Measurements from ENCODE around the gene GDI1.

The GDI1 gene

DNA sequence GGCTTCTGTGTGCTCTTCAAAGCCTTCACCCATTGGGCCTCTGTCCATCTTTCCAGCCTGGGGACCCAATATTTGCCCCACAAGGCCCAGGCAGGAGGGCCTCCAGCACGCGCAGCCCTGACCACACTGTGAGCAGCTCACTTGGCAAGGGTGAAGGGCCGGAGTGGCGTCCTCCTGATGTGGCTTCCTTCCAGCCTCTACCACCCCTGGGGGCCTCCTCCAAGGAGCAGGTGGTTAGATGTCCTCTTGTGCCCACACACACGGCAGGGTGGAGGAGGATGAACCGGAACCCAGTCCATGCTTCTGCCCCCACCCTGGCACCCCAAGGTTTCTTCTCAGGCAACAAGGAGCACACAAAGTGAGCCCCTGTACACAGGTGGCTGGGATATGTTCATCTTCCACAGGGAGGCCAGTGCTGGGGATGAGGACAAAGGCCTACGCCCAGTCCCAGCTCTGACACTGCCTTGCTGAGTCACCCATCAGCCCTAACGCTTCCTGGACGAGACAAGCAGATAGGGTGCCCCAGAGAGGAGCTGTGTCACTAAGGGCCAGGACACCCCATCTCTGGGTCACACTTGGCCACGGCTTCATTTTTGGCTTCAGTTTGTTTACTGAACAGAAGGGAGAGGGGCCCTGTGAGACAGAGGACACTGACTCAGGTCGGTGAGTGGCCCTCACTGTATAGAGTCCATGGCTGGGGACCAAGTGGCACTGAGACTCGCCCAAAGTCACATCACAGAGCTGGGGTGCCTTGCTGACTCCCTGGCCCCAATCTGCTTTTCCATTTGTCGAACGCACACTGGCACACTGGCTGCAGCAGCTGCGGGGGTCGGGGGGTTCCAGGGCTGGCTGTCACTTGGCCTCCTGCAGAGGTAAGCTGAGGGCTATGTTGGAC, 47.5 kb downstream of the GDI1 start:
- no peak for FAIRE-seq

DNA sequence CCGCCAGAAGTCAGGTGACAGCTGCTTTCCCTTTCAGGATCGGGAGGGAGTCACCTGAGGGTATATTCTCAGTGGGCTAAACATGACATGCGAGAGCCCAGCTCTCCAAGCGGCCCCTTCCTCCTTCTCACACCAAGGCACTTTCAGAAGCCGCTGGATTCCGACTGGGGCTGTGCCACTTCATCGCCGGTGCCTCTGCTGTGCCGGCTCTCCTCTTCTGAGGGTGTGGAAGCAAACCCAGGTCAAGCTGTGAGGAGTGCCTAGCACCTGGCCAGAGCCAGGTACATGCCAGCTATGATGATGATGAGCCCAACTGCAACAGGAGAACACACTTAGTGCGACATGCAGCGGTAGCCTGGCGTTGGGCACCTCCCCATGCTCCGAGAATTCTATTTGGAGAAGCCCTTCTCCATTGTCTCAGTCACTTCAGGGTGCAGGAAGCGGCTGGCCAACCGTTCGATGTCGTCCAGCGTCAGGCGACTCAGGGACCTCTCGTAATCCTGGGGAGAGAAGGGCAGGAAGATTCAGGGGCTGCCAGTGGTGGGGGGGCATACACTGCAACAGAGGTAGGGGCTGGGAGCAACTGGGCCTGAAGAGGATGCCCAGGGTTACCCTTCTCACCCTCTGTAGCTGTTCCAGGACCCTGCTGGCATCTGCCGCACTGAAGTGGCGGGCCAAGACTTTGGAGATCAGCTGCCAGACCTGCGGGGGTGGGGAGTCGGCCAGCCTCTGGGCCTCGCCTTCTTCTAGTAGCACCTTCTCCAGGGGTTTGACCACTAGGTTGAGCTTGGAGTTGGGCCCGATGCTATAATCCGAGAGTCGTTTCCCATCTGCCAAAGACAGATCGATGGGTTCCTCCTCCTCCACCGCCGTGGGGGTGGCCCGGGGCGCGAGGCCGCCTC, 48.4 kb downstream of the GDI1 start:
- no peak for FAIRE-seq

DNA sequence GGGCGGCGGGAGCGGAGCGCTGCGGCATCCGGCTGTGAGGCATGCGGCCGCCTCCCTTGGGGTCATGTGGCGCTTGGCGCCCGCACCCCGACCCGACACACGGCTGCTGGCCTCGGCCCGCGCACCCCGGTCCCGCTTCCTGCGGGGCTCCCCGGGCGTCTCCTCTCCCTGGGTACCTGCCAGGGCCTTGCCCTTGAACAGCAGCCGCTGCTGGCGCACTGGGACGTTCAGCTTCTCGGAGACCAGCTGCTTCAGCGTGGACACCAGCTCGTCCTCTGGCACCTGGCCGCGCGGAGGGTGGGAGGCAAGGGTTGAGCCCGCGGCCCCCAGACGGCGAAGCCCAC, 49.1 kb downstream of the GDI1 start:
- FAIRE-seq, result no peak

DNA sequence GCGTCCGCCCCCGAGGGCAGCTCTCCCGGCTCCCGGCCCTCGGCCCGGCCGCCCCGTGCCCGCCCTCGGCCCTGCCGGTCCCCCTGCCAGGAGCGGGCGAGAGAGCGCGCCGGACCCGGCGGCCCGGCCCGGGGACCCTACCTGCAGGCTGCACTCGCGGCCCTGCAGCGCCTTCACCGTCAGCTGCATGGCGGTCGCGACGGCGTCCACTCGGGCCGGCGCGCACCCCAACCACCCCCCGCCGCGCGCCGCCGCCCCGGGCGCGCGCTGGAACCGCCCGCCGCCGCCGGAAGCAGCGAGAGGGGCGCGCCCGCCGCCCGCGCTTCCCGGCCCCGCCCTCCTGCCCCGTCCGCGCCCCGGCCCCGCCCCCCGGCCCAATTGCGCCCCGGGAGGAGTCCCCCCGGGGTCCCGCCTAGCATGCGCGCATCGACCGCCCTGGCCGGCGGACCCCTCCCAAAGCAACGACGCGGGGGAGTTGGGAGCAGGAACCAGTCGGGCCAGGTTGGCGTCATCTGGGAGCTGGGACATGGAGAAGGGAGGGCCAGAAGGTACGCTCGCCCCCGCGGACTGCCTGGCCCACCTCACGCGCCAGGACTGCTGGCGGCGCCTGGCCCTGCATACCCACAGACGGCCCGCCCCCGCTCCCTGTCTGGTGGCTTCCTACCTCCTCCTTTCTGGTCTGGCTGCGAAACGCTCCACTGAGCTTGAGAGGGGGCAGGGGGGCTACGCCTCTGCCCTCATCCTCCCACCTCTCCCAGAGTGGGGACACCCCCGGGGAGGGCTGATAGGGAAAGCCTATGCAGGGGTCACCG, 49.6 kb downstream of the GDI1 start, which contains the start of gene UBL4A:
TSS of gene UBL4A (minus strand) at position 220 of the 812 bp plus-strand sequence. CDS start at position 189, 31 bp downstream.
- no peak for FAIRE-seq

DNA sequence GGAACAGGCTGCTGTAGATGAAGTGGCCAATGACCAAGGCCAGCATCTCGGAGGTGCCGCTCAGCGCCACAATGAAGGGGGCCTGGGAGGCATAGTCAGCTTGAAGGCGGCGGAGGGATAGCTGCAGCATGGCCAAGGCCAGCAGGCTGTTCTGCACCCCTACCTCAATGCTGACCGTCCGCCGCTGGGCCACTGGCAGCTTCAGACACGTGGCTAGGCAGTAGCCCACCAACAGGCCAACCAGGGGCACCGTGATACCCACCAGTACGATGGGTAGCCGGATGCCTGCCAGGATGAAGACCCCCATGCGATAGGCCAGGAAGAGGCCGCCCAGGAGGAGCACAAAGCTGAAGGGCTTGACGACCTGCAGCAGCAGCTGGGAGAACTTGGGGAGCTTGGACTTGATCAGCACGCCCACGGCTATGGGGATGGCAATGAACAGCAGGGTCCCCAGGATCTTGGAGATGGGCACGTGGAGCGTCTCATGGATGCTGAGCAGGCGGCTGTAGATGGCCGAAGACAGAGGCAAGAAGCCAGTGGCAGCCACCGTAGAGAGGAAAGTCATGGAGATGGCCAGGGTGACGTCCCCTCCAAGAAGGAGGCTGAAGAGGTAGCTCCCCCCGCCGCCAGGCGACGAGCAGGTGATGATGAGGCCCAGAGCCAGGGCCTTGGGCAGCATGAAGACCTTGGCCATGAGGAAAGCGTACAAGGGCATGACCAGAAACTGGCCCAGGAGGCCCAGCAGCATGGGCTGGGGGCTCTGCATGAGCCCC, 50.8 kb downstream of the GDI1 start:
- FAIRE-seq, result no peak

DNA sequence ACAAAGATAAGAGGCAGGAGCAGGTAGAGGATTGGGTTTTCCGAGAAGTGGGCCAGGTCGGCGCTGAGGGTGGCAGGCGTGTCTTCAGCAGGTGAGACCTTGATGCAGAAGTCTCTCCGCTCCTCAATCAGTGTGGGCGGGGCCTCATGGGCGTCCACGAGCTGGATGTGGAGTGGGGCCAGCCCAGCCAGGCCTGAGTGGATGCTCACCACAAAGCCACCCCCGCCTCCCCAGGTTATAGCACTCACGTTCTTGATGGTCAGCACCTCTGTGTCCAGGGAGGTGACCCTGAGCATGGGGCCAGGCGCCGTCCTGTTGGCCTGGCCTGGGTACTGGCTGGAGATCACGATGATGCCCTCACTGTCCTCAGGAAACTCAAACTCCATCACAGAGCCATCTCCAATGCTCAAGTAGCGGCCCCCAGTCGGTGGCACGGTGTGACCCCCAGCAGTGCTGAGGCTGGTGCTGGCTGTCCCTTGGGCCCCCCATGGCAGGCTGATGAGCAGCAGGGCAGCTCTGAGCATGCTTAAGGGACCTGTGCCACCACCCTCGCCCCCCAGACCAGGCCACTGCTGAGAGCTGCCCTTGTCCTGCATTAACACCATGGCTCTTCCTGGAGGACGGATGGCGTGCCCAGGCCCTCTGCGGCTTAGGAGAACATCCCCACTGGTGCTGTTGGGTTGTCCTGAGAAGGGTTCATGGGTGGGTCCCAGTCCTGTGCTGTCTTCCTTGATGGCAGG, 51.6 kb downstream of the GDI1 start:
- FAIRE-seq, result no peak

DNA sequence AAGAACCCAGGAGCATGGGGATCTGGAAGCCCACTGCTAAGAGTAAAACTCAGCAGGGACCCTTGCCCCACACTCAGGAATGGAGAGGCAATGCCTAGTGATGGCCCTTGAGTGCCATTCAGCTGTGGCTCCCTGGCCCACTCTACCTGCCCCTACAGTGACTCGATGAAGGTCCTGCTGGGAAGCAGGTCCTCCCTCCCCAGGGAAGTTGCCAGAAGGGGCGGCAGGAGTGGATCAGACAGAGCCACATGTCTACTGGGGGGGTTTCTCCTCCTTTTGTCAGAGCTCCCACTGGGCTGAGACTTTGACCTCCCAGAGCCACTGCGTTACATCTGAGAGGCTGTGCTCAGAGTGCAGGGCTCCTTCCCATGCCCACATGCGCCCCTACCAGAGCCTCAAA, 52.2 kb downstream of the GDI1 start:
- FAIRE-seq, result no peak

DNA sequence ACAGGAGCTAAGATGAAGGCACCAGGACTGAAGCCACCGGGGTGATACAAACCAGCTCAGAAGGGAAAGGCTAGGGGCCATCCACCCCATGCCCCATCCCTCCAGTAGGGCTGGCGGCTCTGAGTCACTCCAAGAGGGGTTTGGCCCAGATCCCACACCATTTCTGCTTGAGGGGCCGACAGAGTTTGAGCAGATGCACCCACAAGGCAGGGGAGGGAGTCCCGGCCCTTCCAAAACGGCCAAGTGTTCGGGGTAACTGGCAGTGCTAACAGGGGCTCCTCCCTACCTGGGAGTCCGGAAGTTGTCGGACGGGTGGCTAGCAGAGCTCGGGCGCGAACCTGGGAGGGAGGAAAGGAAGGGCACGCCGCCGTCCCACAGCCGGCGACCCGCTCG, 53.1 kb downstream of the GDI1 start:
- FAIRE-seq, result no peak

DNA sequence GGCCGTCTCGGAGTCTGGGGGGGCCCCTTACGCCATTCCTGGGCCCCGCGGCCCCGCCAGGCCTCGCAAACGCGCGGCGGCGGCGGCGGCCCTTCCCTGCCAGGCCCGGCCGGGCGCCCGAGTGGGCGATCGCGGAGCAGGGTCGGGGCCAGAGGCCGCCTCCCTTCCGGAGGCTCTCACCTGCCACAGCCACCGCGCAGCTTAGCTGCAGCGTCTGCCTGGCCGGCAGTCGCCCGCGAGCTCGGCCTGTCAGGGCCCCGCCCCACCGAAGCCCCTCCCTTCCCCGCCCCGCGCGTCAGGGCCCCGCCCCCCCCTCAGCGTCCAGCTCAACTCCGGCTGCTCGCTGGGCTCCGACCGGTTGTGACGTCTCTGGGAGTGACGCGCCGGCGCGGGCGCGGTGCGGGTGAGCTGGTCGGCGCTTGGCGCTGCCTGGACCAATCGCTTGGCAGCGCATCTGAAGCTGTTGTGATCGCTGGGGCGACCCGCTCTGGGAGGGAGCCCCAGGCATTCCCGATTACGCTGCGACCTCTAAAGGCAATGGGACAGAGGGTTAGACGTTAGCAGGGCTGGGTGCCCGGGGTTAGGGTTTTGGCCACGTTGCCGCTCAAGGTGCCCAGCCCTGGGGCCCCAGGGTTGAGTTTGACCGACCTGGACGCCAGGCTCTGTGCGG, 53.6 kb downstream of the GDI1 start, which contains the start of gene SLC10A3:
TSS of gene SLC10A3 (minus strand) at position 216 of the 670 bp plus-strand sequence. CDS start 1,689 bp downstream, outside the sequence.
- FAIRE-seq, result no peak

Data from A204.1 (cell line).